Smooth muscle cell (in vitro differentiated cells): ENCODE data around the gene DNAJB4. TPM values are rescaled to one million over a fixed set of nuclear protein-coding genes. Genes with fewer than 3 reads are reported as not detected.

ENCODE experiments used
- DNase-seq: peaks from one replicate; lab custom pipeline; 2025; ENCODE audit not compliant: unreplicated experiment; lab: John Stamatoyannopoulos, UW
- H2AFZ ChIP-seq: fragments of 200-600 bp; sonication (generic); 2 replicates; pipeline ENCODE4 v1.6.0; 2016; ENCODE audit warnings: antibody characterized with exemption, low read depth, mild to moderate bottlenecking
- H3F3A ChIP-seq: fragments of 200-600 bp; sonication (generic); 2 replicates; pipeline ENCODE4 v1.6.0; 2017; ENCODE audit warnings: antibody characterized with exemption, low read depth
- H3K27ac ChIP-seq: fragments of 200-600 bp; sonication (generic); 2 replicates; pipeline ENCODE4 v1.5.1; 2016; ENCODE audit warnings: low read depth, mild to moderate bottlenecking
- H3K27me3 ChIP-seq: fragments of 200-600 bp; sonication (generic); 2 replicates; pipeline ENCODE4 v1.6.1; 2016; ENCODE audit warnings: low read depth, mild to moderate bottlenecking
- H3K36me3 ChIP-seq: fragments of 200-600 bp; sonication (generic); 2 replicates; pipeline ENCODE4 v1.5.1; 2016; ENCODE audit warnings: low read depth
- H3K4me1 ChIP-seq: fragments of 200-600 bp; sonication (generic); 2 replicates; pipeline ENCODE4 v1.5.1; 2016; ENCODE audit warnings: low read depth
- H3K4me2 ChIP-seq: fragments of 200-600 bp; sonication (generic); 2 replicates; pipeline ENCODE4 v1.6.0; 2016; ENCODE audit warnings: mild to moderate bottlenecking
- H3K4me3 ChIP-seq: fragments of 200-600 bp; sonication (generic); 2 replicates; pipeline ENCODE4 v1.5.1; 2016; ENCODE audit warnings: mild to moderate bottlenecking
- H3K79me2 ChIP-seq: fragments of 200-600 bp; sonication (generic); 2 replicates; pipeline ENCODE4 v1.6.0; 2016; ENCODE audit warnings: low read depth, mild to moderate bottlenecking
- H3K9ac ChIP-seq: fragments of 200-600 bp; sonication (generic); 2 replicates; pipeline ENCODE4 v1.6.0; 2016; ENCODE audit warnings: low read depth
- H3K9me3 ChIP-seq: fragments of 200-600 bp; sonication (generic); replicated peaks from 2 replicates; pipeline ENCODE4 v1.5.1; 2016; ENCODE audit warnings: low read depth
- H4K20me1 ChIP-seq: fragments of 200-600 bp; sonication (generic); 2 replicates; pipeline ENCODE4 v1.6.0; 2016; ENCODE audit warnings: low read depth
- WGBS: methylation state at CpG from one replicate; pipeline ENCODE4 v1.1.7; 2016; ENCODE audit warnings: low lambda C conversion rate; 5-methylcytosine and 5-hydroxymethylcytosine counted together
- polyA plus RNA-seq: library from polyadenylated mRNA; unstranded; fragments of >200 nt; fragmentation: Nextera tagmentation; extraction: Ambion mirVana; gene quantifications from 2 replicates; pipeline ENCODE4 v1.2.1, GENCODE V29; 2016
- total RNA-seq: library from RNA; depleted of rRNA; stranded (reverse); fragments of >200 nt; gene quantifications from 2 replicates; pipeline ENCODE4 v1.2.3, GENCODE V29; 2014
- TF ChIP-seq, protein P1 (sequence below): fragments of 200-600 bp; sonication (generic); IDR thresholded peaks from 2 replicates; pipeline ENCODE4 v1.5.1; 2017; ENCODE audit warnings: borderline replicate concordance, mild to moderate bottlenecking, antibody characterized with exemption; ENCODE audit not compliant: insufficient read depth, poor library complexity, severe bottlenecking

Gene DNAJB4
- total and polyA plus RNA-seq, 2 experiments from 2014 or later = 43.4 to 48.9 TPM

DNA sequence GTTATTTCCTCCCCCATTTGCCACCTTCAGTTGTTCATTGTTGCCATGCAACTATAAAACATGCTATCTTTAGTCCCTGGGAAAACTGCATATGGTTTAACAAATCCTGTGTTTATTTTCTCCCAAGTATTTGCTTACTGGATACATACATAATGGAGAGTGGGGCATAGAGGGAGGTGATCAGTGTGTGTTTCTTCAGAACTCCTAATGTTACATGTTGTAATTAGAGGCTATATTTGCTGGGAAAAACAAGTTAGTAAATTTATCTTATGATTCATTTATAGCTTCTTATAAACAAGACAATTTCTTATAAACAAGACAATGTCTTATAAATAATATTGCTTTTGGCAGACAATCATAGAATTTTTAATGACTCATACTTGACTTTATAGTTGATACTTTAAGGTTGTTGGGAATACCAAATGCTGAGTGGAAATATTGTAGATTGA lies 33.8 kb downstream of the DNAJB4 start:
- peaks cover 20% of the 10 kb centered on the region for H3K27me3 ChIP-seq
- H3K4me1 ChIP-seq = no peaks in the 10 kb centered on the region
- H3K36me3 ChIP-seq = no peaks in the 10 kb centered on the region
- no peak for DNase-seq
- no peaks in the 10 kb centered on the region for H4K20me1 ChIP-seq
- H3K79me2 ChIP-seq = no peaks in the 10 kb centered on the region
- H3K9ac ChIP-seq = no peak overlapping the region
- TF ChIP-seq, protein P1, sequence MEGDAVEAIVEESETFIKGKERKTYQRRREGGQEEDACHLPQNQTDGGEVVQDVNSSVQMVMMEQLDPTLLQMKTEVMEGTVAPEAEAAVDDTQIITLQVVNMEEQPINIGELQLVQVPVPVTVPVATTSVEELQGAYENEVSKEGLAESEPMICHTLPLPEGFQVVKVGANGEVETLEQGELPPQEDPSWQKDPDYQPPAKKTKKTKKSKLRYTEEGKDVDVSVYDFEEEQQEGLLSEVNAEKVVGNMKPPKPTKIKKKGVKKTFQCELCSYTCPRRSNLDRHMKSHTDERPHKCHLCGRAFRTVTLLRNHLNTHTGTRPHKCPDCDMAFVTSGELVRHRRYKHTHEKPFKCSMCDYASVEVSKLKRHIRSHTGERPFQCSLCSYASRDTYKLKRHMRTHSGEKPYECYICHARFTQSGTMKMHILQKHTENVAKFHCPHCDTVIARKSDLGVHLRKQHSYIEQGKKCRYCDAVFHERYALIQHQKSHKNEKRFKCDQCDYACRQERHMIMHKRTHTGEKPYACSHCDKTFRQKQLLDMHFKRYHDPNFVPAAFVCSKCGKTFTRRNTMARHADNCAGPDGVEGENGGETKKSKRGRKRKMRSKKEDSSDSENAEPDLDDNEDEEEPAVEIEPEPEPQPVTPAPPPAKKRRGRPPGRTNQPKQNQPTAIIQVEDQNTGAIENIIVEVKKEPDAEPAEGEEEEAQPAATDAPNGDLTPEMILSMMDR = no peak
- H3K27ac ChIP-seq = no peak overlapping the region
- no peak overlapping the region for H3K4me2 ChIP-seq
- no peaks in the 10 kb centered on the region for H3F3A ChIP-seq
- H3K9me3 ChIP-seq = no peaks in the 10 kb centered on the region
- H3K4me3 ChIP-seq = no peak overlapping the region
- H2AFZ ChIP-seq = no peak overlapping the region

DNA sequence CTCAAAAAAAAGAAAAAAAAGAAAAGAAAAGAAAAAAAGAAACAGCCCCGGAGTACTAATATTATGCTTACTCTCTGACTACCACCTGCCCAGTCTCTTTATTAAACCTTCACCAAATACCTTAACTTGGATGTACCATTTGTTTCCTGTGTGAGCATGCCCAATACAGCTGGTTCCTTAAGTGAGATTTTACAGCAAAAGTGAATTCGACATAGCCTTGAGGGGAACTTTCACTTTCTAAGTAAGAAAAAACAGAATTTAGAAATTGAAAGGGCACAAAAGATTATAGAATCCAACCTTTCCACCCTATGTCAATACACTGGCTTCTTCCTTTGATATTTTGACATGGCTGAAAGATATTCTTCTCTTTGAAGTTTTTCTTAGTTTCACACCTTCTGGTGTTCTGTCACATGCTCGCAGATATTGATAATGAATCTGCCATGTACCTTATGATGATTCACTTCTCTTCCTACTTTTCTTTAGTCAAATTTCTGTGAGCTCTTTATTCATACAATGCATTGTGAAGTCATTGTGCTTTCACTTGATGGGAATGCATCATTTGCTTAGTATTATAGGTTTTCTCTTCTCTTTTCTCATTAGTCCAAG lies 35.8 kb downstream of the DNAJB4 start:
- H3K27ac ChIP-seq = no peak overlapping the region
- H3K4me1 ChIP-seq = peaks cover 1% of the 10 kb centered on the region
- TF ChIP-seq, protein P1 = no peak

DNA sequence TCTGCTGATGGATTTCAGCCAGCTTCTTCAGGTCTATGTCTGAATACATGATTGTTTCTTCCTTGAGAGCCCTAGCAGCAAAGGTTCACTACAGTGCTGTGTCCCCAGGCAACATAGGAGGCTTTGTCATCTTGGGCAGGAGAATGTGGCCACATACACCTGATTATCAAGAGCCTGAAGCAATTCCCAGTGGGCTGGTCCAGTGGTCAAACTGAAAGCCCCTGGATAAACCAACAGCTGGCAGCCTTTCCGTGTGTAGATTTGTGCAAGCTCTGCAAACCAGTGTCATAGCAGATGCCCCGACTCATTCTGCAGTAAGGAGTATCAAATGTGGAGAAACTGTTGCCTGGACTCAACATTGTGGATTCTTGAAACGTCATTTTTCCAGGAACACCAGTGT lies 38.7 kb downstream of the DNAJB4 start:
- peaks cover 69% of the 10 kb centered on the region for H3K27me3 ChIP-seq
- H3K27ac ChIP-seq = no peak overlapping the region
- H3K4me1 ChIP-seq = peaks cover 6% of the 10 kb centered on the region
- 77% methylated on average over 3 of the region's 3 CpGs for WGBS
- no peaks in the 10 kb centered on the region for H3K36me3 ChIP-seq
- H3K79me2 ChIP-seq = no peaks in the 10 kb centered on the region
- DNase-seq = no peak
- H3F3A ChIP-seq = no peaks in the 10 kb centered on the region
- H3K4me3 ChIP-seq = no peak overlapping the region
- no peak overlapping the region for H3K9ac ChIP-seq
- H3K9me3 ChIP-seq = no peaks in the 10 kb centered on the region
- H2AFZ ChIP-seq = no peak overlapping the region
- no peak overlapping the region for H3K4me2 ChIP-seq
- no peaks in the 10 kb centered on the region for H4K20me1 ChIP-seq
- TF ChIP-seq, protein P1 = no peak

More for the DNA sequence above, 35.8 kb downstream of the DNAJB4 start:
- Histone ChIP-seq H3K36me3 (no peaks in the 10 kb centered on the region), H3K79me2 (no peaks in the 10 kb centered on the region), H3K27me3 (peaks cover 41% of the 10 kb centered on the region), H4K20me1 (no peaks in the 10 kb centered on the region), H3K4me2 (no peak overlapping the region), H3K9me3 (no peaks in the 10 kb centered on the region), H3F3A (no peaks in the 10 kb centered on the region), H2AFZ (no peak overlapping the region), H3K9ac (no peak overlapping the region), H3K4me3 (no peak overlapping the region)
- 79% methylated on average over 3 of the region's 3 CpGs for WGBS
- DNase-seq = no peak
